ENCODE measurements around the gene HPSE2. TPM values are rescaled to one million over a fixed set of nuclear protein-coding genes. Genes with fewer than 3 reads are reported as not detected.

Gene HPSE2
- total RNA-seq, 1 donor from 2014 or later = not detected

- Mint-ChIP-seq H3K4me1 (peaks cover 10% of the 10 kb centered on the region), H3K4me3 (no peak overlapping the region), H3K9me3 (no peaks in the 10 kb centered on the region), H3K27ac (ENCODE audit: unreplicated experiment) (no peak overlapping the region), H3K36me3 (ENCODE audit: low read depth) (no peaks in the 10 kb centered on the region), H3K27me3 (ENCODE audit: low read depth) (peaks cover under 1% of the 10 kb centered on the region)
- DNase-seq (ENCODE audit: low read depth, low spot score) = no peak
- no peak for TF ChIP-seq CTCF (conservative IDR thresholded peaks at IDR 0.05)
These were observed 278.9 kb downstream of the HPSE2 start for GRCh38 chr10:98956576-98957260.

GRCh38 chr10:98953251-98953650 is 282.4 kb downstream of the HPSE2 start:
- H3K9me3 Mint-ChIP-seq = no peaks in the 10 kb centered on the region
- no peak for TF ChIP-seq CTCF (conservative IDR thresholded peaks at IDR 0.05)
- no peaks in the 10 kb centered on the region for H3K36me3 Mint-ChIP-seq (ENCODE audit: low read depth)
- H3K4me1 Mint-ChIP-seq = no peaks in the 10 kb centered on the region
- H3K27me3 Mint-ChIP-seq (ENCODE audit: low read depth) = peaks cover 3% of the 10 kb centered on the region
- no peak for DNase-seq (ENCODE audit: low read depth, low spot score)
- no peak overlapping the region for H3K4me3 Mint-ChIP-seq
- H3K27ac Mint-ChIP-seq (ENCODE audit: unreplicated experiment) = no peak overlapping the region

- Mint-ChIP-seq H3K4me1 (no peaks in the 10 kb centered on the region), H3K9me3 (no peaks in the 10 kb centered on the region), H3K4me3 (no peak overlapping the region), H3K27me3 (ENCODE audit: low read depth) (peaks cover 6% of the 10 kb centered on the region), H3K27ac (ENCODE audit: unreplicated experiment) (no peak overlapping the region), H3K36me3 (ENCODE audit: low read depth) (no peaks in the 10 kb centered on the region)
- no peak for TF ChIP-seq CTCF (conservative IDR thresholded peaks at IDR 0.05)
- no peak for DNase-seq (ENCODE audit: low read depth, low spot score)
These were observed 284.2 kb downstream of the HPSE2 start for GRCh38 chr10:98951269-98952000.

- no peak overlapping the region for H3K27ac Mint-ChIP-seq (ENCODE audit: unreplicated experiment)
- TF ChIP-seq CTCF (conservative IDR thresholded peaks at IDR 0.05) = no peak
- no peaks in the 10 kb centered on the region for H3K36me3 Mint-ChIP-seq (ENCODE audit: low read depth)
- H3K4me3 Mint-ChIP-seq = no peak overlapping the region
- no peak for DNase-seq (ENCODE audit: low read depth, low spot score)
- H3K9me3 Mint-ChIP-seq = no peaks in the 10 kb centered on the region
- no peaks in the 10 kb centered on the region for H3K4me1 Mint-ChIP-seq
- peaks cover 6% of the 10 kb centered on the region for H3K27me3 Mint-ChIP-seq (ENCODE audit: low read depth)
These were observed 285.5 kb downstream of the HPSE2 start for GRCh38 chr10:98950106-98950505.

- no peak overlapping the region for H3K27ac Mint-ChIP-seq (ENCODE audit: unreplicated experiment)
- peaks cover 9% of the 10 kb centered on the region for H3K27me3 Mint-ChIP-seq (ENCODE audit: low read depth)
- no peak overlapping the region for H3K4me3 Mint-ChIP-seq
- no peak for TF ChIP-seq CTCF (conservative IDR thresholded peaks at IDR 0.05)
- DNase-seq (ENCODE audit: low read depth, low spot score) = no peak
- no peaks in the 10 kb centered on the region for H3K4me1 Mint-ChIP-seq
- no peaks in the 10 kb centered on the region for H3K36me3 Mint-ChIP-seq (ENCODE audit: low read depth)
- no peaks in the 10 kb centered on the region for H3K9me3 Mint-ChIP-seq
These were observed 286.3 kb downstream of the HPSE2 start for GRCh38 chr10:98949306-98949705.
